NCI-H2196 treated with DMSO at 0.1 percent for 48 hours (cell line): Measurements from ENCODE around the gene ROBO1.

Source experiments
- DNase-seq: peaks from one replicate; lab custom pipeline; 2025; ENCODE audit not compliant: unreplicated experiment; lab: John Stamatoyannopoulos, UW

ROBO1 gene

GRCh38 chr3:78610462-78611125, 1157.2 kb downstream of the ROBO1 start:
- no peak for DNase-seq

- DNase-seq = no peak
These were observed 1161.0 kb downstream of the ROBO1 start for GRCh38 chr3:78606756-78607155.

DNA sequence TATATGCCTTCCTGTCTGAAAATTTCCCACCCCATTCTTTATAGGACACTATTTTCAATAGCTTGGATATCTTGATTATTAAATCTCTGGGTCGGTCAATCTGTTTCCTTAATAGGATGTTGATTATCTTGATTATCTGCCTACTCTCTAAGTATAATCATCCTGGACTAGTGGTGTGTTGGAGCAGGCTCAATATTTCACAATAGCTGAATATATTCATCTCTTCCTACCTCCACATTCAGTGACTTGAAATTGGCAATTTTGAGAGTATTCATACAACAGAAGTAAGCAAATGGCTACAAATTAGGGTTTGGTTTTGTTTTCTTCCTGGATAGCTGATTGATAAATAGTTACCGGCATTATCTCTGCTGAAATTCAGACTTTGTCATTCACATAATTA, 1162.6 kb downstream of the ROBO1 start:
- no peak for DNase-seq

GRCh38 chr3:78604341-78604740, 1163.5 kb downstream of the ROBO1 start:
- no peak for DNase-seq

DNA sequence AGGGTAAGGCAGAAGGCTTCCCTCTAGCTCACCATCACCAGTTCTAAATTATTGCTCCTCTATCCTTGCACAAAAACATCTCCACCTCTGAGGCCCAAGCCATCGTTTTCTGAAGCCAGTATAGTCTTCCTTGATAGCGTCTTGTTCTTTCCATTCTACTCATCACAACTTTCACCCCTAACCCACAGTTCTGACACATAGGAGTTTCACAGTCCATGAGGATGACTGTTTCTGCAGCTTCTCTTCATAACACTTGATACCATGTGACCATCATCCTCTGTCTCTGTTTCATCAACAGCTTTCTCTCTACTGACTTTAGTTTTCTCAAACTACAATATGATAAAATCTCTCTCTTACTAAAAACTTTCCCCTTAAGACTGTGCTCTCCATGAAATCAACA, 1166.5 kb downstream of the ROBO1 start:
- no peak for DNase-seq

DNA sequence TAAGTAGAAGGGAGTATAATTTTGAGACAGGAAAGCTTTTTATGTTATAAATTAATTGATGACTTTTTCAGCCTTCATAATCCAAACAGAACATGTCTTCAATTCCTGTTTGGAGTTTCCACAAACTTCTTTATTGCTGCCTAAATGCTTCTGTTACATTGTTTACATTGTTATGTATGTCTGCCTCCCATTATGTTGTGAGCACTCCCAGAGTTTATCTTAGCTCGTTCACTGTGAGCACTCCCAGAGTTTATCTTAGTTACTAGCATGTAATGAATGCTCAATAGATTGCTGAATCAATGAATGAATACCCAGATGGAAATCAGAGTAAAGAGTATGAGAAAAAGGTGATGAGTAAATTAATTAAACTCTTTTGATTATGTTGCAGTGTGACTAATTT, 1178.0 kb downstream of the ROBO1 start:
- no peak for DNase-seq

DNA sequence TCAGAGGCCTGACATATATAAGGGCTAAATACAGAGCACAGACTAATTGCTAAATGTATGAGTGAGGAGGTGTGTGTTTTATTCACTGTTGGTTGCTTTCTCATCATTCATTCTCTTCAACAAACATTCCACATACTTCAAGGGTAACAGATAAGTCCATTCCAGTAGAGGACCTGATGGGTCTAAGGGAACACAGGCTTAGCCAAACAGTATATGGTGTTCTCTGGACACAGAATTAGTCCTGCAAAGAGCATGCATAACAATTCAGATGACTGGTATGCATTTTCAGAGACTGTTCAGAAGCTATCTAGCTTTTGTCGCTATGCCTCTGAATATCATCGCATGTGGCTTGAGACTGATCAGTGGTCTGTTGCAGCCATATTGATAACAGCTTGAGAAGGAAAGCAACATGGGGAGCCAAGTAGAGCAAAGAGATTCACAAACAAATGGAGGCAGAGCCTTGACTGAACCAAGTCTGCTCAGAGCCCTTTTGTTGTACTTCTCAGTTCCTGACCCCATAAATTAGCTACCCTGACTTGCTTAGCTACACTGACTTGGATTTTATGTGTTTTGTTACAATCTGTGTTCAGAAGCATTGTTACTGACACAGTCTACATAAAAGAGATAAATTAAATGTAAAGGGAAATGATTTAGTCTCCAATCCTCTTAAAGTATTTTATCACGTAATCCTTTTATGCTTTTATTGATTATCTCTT, 1178.7 kb downstream of the ROBO1 start:
- DNase-seq = no peak

GRCh38 chr3:78580681-78581080, 1187.1 kb downstream of the ROBO1 start:
- DNase-seq = no peak

- no peak for DNase-seq
These were observed 1196.3 kb downstream of the ROBO1 start for GRCh38 chr3:78571486-78571885.

GRCh38 chr3:78570496-78570895, 1197.3 kb downstream of the ROBO1 start:
- no peak for DNase-seq

DNA sequence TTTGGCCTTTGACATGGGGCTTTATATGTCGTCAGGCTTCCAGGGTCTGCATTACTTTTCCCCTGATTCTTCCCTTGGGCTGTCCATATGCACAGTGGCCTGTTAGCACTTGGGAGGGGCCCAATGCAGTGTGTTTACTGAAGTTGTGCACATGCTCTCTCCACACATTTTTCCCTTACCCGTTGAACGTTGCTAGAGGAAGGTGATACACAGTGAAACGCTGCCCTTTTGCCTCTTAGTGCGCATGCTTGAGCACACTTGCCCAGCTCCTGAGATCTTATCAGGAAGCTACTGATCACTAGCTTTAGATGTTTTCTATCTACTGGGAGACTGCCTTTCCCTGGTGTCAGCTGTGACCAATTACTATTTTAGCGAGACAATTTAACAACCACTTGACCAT, 1198.0 kb downstream of the ROBO1 start:
- DNase-seq = no peak

GRCh38 chr3:78565712-78566111, 1202.1 kb downstream of the ROBO1 start:
- DNase-seq = no peak

GRCh38 chr3:78562328-78562727, 1205.5 kb downstream of the ROBO1 start:
- DNase-seq = no peak
